Activated CD8-positive, alpha-beta T cell treated with anti-CD3 and anti-CD28 coated beads for 36 hours (primary cell): Measurements from ENCODE around the gene GAREM1. TPM values are rescaled to one million over a fixed set of nuclear protein-coding genes. Genes with fewer than 3 reads are reported as not detected.

Source experiments
- ATAC-seq: fragments of 200-7000 bp; cut with Tn5 transposase; one replicate; pipeline ENCODE4 v1.10.0; 2021; ENCODE audit warnings: mild to moderate bottlenecking, moderate library complexity
- CTCF ChIA-PET: fragments of 350-600 bp; sonication (Branson Sonifier 250); formaldehyde crosslinking; loops from one replicate; lab custom pipeline; 2021; ENCODE audit warnings: antibody characterized with exemption; lab: Charles Lee
- POLR2A ChIA-PET: fragments of 350-600 bp; sonication (Branson Sonifier 250); formaldehyde crosslinking; loops from one replicate; lab custom pipeline; 2021; ENCODE audit warnings: antibody characterized with exemption; lab: Charles Lee
- DNase-seq: peaks from one replicate; pipeline ENCODE4 v3.0.0-alpha.2; 2020
- H3K27ac Mint-ChIP-seq: one replicate; pipeline ENCODE4 v1.8.0; 2021; ENCODE audit warnings: mild to moderate bottlenecking, mixed read lengths
- H3K27me3 Mint-ChIP-seq: one replicate; pipeline ENCODE4 v1.8.0; 2021; ENCODE audit warnings: mixed read lengths
- H3K36me3 Mint-ChIP-seq: one replicate; pipeline ENCODE4 v1.8.0; 2021; ENCODE audit warnings: low read depth, mixed read lengths
- H3K4me1 Mint-ChIP-seq: one replicate; pipeline ENCODE4 v1.8.0; 2021; ENCODE audit warnings: low read depth, mixed read lengths
- H3K4me3 Mint-ChIP-seq: one replicate; pipeline ENCODE4 v1.8.0; 2021; ENCODE audit warnings: mild to moderate bottlenecking, moderate library complexity, mixed read lengths
- H3K9me3 Mint-ChIP-seq: one replicate; pipeline ENCODE4 v1.8.0; 2021; ENCODE audit warnings: mixed read lengths
- CTCF ChIP-seq: fragments of 200-600 bp; IDR thresholded peaks from one replicate; pipeline ENCODE4 v1.8.0; 2022; ENCODE audit warnings: antibody characterized with exemption, mild to moderate bottlenecking
- intact Hi-C: fragments of 100-400 bp; cut with micrococcal nuclease; formaldehyde crosslinking; loops from one replicate; pipeline ENCODE4 v1.10.0; 2022
- total RNA-seq, 2 experiments: library from RNA; stranded (reverse); gene quantifications; one replicate each; pipeline ENCODE4 v1.2.3, GENCODE V29; 2021

Gene GAREM1
- total RNA-seq, 2 experiments from 2014 or later, result not detected

DNA sequence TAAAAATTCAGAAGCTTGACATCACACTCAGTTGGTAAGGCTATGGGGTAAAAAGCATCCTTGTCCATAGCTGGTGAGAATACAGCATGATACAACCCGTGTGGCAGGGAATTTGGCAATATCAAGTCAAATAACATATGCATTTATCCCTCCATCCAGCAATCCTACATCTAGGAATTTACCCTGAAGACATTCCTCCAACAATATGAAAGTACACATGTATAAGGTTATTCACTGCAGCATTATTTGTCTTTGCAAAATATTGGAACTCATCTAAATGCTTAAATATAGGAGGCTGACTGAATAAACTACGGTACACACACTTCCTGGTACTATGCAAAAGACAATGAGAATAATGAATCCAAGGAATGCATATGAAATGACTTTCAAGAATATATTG, 179.9 kb downstream of the GAREM1 start:
- ChIA-PET POLR2A (no interaction called here), CTCF (interaction anchor here (1.4 to 2.4 kb wide), 4 partner anchors 35 to 258 kb away, joined by 4 to 15 read pairs (median 8); partner anchors contain the start of gene GAREM1)
- Mint-ChIP-seq H3K27me3 (peaks cover 4% of the 10 kb centered on the region), H3K27ac (no peak overlapping the region), H3K4me3 (no peak overlapping the region), H3K4me1 (no peaks in the 10 kb centered on the region), H3K9me3 (no peaks in the 10 kb centered on the region), H3K36me3 (no peaks in the 10 kb centered on the region)
- intact Hi-C loops, result no loop called here
- no peak for DNase-seq
- ATAC-seq, result no peak
- TF ChIP-seq CTCF, result no peak

DNA sequence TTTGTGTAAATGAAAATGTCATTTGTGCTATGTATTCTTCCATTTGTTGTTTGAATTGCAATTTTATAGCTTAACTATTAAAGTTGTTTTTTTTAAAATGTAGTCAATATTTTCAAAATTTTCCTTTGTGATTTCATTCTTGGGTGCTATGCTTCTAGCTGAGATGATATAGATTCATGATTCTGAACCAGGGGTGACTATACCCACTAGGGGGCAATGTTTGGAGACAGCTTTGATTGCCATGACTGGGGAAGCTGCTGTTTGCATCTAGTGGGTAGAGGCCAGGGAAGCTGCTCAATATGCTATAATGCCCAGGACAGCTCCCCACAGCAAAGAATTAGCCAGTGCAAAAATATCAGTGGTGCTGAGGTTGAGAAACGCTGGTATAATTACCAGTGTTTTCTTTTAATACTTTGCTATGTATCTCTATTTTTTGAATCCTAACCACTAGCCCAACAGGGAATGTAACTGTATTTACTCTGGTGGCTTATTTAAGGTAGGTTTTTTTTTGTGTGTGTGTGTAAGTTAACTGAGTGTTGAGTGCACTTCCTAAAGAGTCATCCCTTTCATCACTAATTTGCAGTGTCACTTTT, 181.1 kb downstream of the GAREM1 start:
- H3K9me3 Mint-ChIP-seq, result no peaks in the 10 kb centered on the region
- CTCF ChIA-PET, result interaction anchor here (0.6 to 2.4 kb wide), 25 partner anchors 9 to 268 kb away, joined by 3 to 15 read pairs (median 3); partner anchors contain the start of gene GAREM1
- H3K4me3 Mint-ChIP-seq, result no peak overlapping the region
- TF ChIP-seq CTCF, result peak; percentile 46
- POLR2A ChIA-PET, result no interaction called here
- H3K27ac Mint-ChIP-seq, result no peak overlapping the region
- ATAC-seq (no peak), DNase-seq (peak; percentile 47)
- no peaks in the 10 kb centered on the region for H3K36me3 Mint-ChIP-seq
- H3K4me1 Mint-ChIP-seq, result no peaks in the 10 kb centered on the region
- H3K27me3 Mint-ChIP-seq, result peaks cover 4% of the 10 kb centered on the region
- intact Hi-C loops, result loop anchor here (5.0 kb wide), 1 partner anchor 263 kb away; no protein-coding TSS in a partner anchor

DNA sequence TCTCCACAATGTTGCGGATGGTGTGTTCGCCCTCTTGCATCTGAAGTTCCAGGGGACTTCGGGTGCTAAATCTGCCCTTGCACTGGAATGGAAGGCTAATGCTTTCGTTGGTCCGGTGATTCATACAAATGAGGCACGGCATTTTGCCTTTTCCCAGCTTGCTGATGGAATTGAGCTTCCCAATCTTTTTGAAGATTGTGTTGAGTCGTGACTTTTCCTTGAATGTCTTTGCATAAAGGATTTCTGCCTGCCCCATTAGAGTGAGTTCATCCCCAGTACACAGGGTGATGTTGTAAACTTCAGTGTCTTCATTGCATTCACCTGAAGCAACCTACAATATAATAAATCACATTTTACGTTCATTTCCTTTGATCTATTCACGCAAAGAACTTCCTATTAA, 182.8 kb downstream of the GAREM1 start:
- intact Hi-C loops, result loop anchor here (5.0 kb wide), 1 partner anchor 264 kb away; no protein-coding TSS in a partner anchor
- no peak for ATAC-seq
- no peak overlapping the region for H3K4me3 Mint-ChIP-seq
- ChIA-PET POLR2A (no interaction called here), CTCF (interaction anchor here (1.4 to 1.7 kb wide), 2 partner anchors 16 to 262 kb away, joined by 6 read pairs; no protein-coding TSS in a partner anchor)
- DNase-seq, result no peak
- H3K36me3 Mint-ChIP-seq, result no peaks in the 10 kb centered on the region
- H3K27ac Mint-ChIP-seq, result no peak overlapping the region
- H3K9me3 Mint-ChIP-seq, result no peaks in the 10 kb centered on the region
- no peak for TF ChIP-seq CTCF
- no peaks in the 10 kb centered on the region for H3K4me1 Mint-ChIP-seq
- H3K27me3 Mint-ChIP-seq, result peaks cover 2% of the 10 kb centered on the region

DNA sequence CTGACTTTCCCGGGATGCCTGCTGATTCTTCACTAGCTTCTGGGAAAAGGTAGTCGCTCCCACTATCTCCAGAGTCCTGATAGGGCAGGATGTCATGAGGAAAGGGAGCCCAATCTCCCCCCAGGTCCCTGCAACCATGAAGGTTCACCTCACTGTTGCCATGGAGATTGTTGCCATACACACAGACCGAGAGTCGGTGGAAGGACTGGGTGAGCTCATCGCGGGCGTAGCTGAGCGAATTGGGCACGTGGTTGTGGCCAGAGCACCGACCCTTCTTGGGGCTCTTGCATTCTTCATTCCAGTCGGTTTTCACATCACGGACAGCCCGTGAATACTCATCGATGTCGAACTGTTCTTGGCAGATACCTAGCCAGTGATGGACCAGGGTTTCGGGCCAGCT, 183.4 kb downstream of the GAREM1 start:
- peaks cover 2% of the 10 kb centered on the region for H3K27me3 Mint-ChIP-seq
- ATAC-seq, result no peak
- no peaks in the 10 kb centered on the region for H3K9me3 Mint-ChIP-seq
- intact Hi-C loops, result loop anchor here (5.0 kb wide), 1 partner anchor 265 kb away; no protein-coding TSS in a partner anchor
- ChIA-PET CTCF (interaction anchor here (0.6 to 1.7 kb wide), 3 partner anchors 15 to 262 kb away, joined by 3 to 6 read pairs (median 6); partner anchors contain the start of gene GAREM1), POLR2A (no interaction called here)
- H3K36me3 Mint-ChIP-seq, result no peaks in the 10 kb centered on the region
- DNase-seq, result no peak
- no peak overlapping the region for H3K27ac Mint-ChIP-seq
- TF ChIP-seq CTCF, result no peak
- H3K4me3 Mint-ChIP-seq, result no peak overlapping the region
- H3K4me1 Mint-ChIP-seq, result no peaks in the 10 kb centered on the region

DNA sequence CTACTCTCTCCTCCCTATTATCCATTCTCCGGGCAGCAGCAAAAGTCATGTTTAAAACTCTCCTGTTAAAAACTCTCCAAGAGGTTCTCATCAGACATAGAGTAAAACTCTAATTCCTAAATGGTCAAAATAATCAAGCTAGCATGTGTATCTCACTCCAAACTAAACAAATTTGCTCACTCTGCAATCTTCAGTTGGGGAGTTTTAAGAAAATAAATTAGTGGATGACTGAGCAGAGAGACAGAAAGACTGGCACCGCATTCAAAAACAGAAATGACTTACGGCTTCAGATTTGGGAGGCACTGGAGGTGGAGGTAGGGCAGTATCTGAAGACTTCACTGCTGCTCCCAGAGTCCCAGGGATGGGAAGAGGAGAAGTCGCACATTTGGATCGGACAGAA, 183.9 kb downstream of the GAREM1 start:
- H3K4me3 Mint-ChIP-seq, result no peak overlapping the region
- DNase-seq (no peak), ATAC-seq (no peak)
- TF ChIP-seq CTCF, result no peak
- POLR2A ChIA-PET, result no interaction called here
- H3K4me1 Mint-ChIP-seq, result no peaks in the 10 kb centered on the region
- no peaks in the 10 kb centered on the region for H3K36me3 Mint-ChIP-seq
- intact Hi-C loops, result loop anchor here (5.0 kb wide), 1 partner anchor 266 kb away; no protein-coding TSS in a partner anchor
- no peak overlapping the region for H3K27ac Mint-ChIP-seq
- peaks cover 2% of the 10 kb centered on the region for H3K27me3 Mint-ChIP-seq
- H3K9me3 Mint-ChIP-seq, result no peaks in the 10 kb centered on the region
- CTCF ChIA-PET, result interaction anchor here (0.6 to 1.7 kb wide), 3 partner anchors 15 to 263 kb away, joined by 3 to 6 read pairs (median 6); partner anchors contain the start of gene GAREM1
